Measurements from ENCODE around the gene PUM1. TPM values are rescaled to one million over a fixed set of nuclear protein-coding genes. Genes with fewer than 3 reads are reported as not detected.
A peak's percentile ranks its signal among the peaks of the same experiment; 100 is the strongest.

Gene PUM1
- total RNA-seq, 1 experiment from 2014 or later: 109 TPM

DNA sequence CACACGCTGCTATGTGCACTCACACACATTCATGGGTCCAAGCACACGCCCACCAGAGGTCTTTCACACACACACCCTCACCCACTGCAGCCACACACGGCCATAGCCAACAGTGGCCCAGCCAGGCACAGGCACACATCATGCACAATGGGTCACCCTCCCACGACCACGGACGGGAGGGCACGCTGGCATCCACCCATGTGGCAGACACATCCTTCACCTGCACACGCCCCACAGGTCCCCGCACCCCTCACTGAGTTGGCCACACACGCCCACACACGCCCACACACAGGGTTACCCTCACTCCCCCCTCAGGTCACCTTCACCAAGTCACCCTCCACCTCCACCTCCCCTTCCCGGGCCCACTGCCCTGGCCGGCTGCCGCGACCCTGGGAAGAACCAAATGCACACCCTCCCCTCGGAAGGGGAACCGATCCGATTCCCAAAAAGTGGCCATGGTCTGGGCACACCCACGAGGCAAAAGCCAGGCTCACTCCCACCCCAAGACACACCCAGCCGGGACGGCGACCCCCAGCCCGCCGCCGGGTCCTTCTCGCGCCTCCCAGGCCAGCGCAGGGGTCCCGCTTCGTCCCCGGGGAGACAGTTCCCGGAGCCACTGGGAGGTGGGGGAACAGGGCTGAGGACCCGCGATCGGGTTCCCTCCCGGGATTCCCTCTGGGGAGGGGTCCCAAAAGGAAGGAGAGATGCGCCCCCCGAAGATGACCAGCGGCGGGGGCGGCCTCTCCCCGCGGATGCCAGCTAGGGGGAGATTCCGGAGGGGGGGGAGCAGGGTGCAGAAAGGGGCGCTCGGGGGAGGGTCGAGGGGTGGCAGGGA lies 157.8 kb downstream of the PUM1 start:
- no peaks in the 10 kb centered on the region for H3K9me3 ChIP-seq (ENCODE audit: control insufficient read depth, insufficient read depth, low read depth, low read length)
- POLR2A ChIA-PET: no interaction called here
- H3K4me1 ChIP-seq (ENCODE audit: control insufficient read depth, insufficient read depth, low read length): peaks cover 12% of the 10 kb centered on the region
- no peak for DNase-seq (ENCODE audit: low read depth, low spot score)
- no peaks in the 10 kb centered on the region for H3K36me3 ChIP-seq (ENCODE audit: control insufficient read depth, insufficient read depth, low read length)
- TF ChIP-seq REST (IDR thresholded peaks at IDR 0.05; ENCODE audit: insufficient read depth in 1 of 2, low read depth in 2 of 2, low read length in 1 of 2) (no peak), CTCF (IDR thresholded peaks at IDR 0.05) (no peak)
- peak overlapping the region; percentile 44 to 45 for H3K4me3 ChIP-seq (ENCODE audit: low read depth in 2 of 2, low read length in 2 of 2)
- intact Hi-C loops (cut with micrococcal nuclease; ENCODE audit: unreplicated experiment): no loop called here
- no peak overlapping the region for H3K27ac ChIP-seq (ENCODE audit: low read length)
- CTCF ChIA-PET: no interaction called here
- in situ Hi-C loops (cut with HindIII; ENCODE audit: low pct_unique_long_range_greater_than_20kb, low sequenced_read_pairs): loop anchor here (25.0 kb wide), 1 partner anchor 95 kb away; no protein-coding TSS in a partner anchor
- ATAC-seq: no peak
- H3K27me3 ChIP-seq (ENCODE audit: control insufficient read depth, insufficient read depth, low read length): no peaks in the 10 kb centered on the region
- BruUV-seq (replicated peaks): TSS peak; percentile 58

DNA sequence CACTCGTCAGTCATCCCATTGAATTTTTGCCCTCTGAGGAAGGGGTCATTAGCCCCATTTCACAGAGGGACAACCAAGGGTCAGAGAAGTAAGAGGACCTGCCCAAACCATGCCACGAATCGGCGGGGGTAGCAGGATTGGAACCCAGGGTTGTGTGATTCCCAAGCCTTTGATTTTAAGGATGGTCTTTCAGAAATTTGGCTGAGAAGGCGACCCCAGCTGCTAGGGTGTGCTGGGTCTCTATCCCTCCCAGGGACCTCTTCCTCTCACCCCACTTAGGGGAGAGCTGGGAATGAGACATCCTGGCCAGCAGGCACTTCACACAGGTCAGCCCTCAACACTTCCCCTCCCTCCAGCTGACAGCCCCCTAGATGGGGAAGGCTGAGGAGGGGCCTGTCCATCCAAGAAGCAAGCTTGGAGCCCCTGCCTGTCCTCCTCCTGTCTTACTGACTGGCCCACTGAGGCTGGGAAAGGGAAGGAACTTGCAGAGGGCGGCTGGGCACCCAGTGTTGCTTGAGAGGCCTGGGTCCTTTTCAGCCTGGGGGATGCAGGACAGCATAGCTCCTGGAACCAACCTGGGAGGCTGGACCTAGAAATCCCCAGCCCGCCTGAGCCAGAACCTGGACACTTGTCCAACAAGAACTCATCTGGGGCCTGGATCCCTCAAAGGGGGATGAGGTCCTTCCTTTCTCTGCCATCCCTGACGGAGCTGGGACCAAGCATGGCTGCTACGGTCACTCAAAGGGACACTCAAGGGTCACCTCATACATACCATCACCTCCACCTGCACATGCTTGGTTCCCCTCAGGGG lies 158.7 kb downstream of the PUM1 start:
- Histone ChIP-seq H3K27ac (ENCODE audit: low read length) (no peak overlapping the region), H3K4me1 (ENCODE audit: control insufficient read depth, insufficient read depth, low read length) (peaks cover 21% of the 10 kb centered on the region), H3K36me3 (ENCODE audit: control insufficient read depth, insufficient read depth, low read length) (no peaks in the 10 kb centered on the region), H3K27me3 (ENCODE audit: control insufficient read depth, insufficient read depth, low read length) (no peaks in the 10 kb centered on the region), H3K4me3 (ENCODE audit: low read depth in 2 of 2, low read length in 2 of 2) (no peak overlapping the region; a peak in 1 of 4 replicates), H3K9me3 (ENCODE audit: control insufficient read depth, insufficient read depth, low read depth, low read length) (no peaks in the 10 kb centered on the region)
- DNase-seq (ENCODE audit: low read depth, low spot score) (no peak), ATAC-seq (no peak)
- intact Hi-C loops (cut with micrococcal nuclease; ENCODE audit: unreplicated experiment): no loop called here
- no peak for TF ChIP-seq TCF7L2 (IDR thresholded peaks at IDR 0.05; ENCODE audit: low read depth, low read length)
- TF ChIP-seq REST (IDR thresholded peaks at IDR 0.05; ENCODE audit: insufficient read depth in 1 of 2, low read depth in 2 of 2, low read length in 1 of 2): no peak
- no peak for TF ChIP-seq CTCF (IDR thresholded peaks at IDR 0.05)
- POLR2A ChIA-PET: no interaction called here
- no TSS peak for BruUV-seq (replicated peaks)
- CTCF ChIA-PET: interaction anchor here (0.9 kb wide), 1 partner anchor 188 kb away, joined by 3 read pairs; no protein-coding TSS in a partner anchor
- in situ Hi-C loops (cut with HindIII; ENCODE audit: low pct_unique_long_range_greater_than_20kb, low sequenced_read_pairs): loop anchor here (25.0 kb wide), 1 partner anchor 95 kb away; no protein-coding TSS in a partner anchor

Data from Panc1 (cell line).